HG03460 (cell line): ENCODE measurements around the gene C5orf34.
"Not testable (repeated sequence)": the region's sequence is repeated elsewhere in the genome, so short reads cannot be mapped to it uniquely, and the experiment has no call there.

Experiments used
- ATAC-seq: cut with Tn5 transposase; IDR thresholded peaks from one replicate; pipeline ENCODE4 v1.9.1; 2021; ENCODE audit not compliant: unreplicated experiment

The C5orf34 gene, protein sequence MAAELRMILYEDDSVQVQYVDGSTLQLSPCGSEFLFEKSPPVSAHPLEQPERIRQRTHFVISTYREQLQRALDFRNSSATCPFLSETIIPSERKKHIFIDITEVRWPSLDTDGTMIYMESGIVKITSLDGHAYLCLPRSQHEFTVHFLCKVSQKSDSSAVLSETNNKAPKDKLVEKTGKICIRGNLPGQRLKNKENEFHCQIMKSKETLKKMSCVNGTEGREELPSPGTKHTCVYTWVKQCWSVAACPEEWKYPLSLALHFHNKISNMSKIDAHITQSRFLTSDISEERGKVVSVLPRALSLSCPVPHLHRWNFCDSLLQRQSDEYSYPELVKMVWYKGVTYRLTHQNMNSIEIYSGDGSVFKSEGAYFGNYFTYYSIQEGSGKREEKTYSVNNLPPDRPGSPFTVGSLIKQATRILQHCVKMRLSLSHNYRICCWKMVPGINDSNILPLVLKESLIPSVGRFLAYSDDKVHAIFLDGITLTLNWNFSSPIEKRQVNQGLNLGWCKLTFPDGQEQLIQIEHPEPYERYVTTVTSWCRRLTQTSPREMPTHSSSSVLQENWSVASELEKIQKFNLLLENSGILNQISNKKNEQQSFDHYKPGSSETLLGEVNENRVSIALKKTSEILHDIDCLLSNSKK

DNA sequence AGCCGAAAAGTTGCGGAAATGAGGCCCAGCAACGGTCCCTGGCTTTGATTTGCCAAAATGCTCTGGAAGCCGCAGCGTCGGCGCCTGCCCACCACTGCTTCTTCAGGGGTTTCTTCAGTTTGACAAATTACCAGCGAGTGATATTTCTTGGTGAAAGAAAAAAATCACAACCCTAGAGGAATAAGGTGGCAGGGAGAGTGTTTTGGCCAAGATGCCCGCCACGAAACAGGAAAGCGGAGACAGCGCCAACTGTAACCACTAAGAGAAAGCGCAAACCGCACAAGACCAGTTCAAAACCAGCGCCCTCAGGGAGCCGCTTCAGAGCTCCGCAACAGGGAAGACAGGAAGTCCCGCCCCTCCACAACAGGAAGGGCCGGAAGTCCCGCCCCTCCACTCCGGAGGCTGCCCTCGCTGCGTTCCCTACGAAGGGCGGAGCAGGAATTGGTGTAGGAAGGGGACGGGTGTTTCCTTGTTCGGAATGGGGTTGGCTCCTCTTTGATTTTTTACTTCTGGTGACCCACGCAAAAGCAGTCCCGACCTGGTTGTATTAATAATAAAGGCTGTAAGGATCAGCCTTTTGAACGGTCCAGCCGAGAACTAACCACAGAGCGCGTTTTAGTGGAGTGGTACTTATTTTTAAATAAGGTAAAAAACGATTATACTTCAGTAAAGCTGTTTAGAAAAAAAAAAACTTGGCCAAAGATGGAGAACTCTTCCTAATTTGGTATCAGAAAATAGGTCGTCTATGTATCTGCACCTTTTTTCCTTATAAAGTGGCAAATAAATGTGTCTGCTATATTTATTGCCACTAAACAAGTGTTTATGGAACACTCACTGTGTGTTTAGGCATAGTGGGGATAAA lies at the start of gene C5orf34:
TSS of gene C5orf34 (minus strand) at position 333 of the 862 bp plus-strand sequence. CDS start 5,809 bp downstream, outside the sequence.
- peak; percentile 99 for ATAC-seq

DNA sequence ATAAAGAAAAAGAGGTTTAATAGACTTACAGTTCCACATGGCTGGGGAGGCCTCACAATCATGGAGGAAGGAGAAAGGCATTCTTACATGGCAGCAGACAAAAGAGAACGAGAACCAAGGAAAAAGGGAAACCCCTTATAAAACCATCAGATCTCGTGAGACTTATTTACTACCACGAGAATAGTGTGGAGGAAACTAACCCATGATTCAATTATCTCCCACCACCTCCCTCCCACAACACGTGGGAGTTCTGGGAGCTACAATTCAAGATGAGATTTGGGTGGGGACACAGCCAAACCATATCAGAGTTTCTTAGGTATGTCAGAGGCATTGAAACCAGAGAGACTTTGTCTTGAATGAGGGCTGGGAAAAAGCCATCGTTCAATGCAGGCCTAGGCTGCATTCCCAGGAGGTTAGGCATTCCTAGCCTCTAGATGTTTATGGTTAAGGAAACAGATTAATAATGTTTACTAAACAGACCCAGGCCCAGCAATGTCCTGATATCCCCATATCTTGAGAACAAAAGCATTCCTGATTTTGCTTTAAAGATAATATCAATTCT lies 49.4 kb upstream of the C5orf34 start:
- ATAC-seq = no peak

DNA sequence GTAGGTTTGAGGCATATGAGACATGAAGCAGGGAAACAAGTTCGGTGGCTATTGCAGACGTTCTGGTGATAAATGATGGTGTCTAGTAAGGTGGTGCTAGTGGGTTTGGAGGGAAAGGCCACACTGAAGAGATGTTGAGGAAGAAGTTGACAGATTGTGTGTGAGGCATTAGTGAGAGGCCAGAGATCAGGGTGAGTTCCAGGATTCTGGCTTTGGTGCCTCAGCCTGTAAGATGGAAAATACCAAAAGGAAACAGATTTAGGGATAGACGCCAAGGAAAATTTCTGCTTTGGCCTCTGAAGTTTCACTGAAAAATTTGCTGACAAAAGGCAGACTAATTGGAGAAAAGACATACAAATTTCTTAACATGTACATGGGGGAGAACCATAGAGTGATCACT lies 48.4 kb upstream of the C5orf34 start:
- no peak for ATAC-seq

DNA sequence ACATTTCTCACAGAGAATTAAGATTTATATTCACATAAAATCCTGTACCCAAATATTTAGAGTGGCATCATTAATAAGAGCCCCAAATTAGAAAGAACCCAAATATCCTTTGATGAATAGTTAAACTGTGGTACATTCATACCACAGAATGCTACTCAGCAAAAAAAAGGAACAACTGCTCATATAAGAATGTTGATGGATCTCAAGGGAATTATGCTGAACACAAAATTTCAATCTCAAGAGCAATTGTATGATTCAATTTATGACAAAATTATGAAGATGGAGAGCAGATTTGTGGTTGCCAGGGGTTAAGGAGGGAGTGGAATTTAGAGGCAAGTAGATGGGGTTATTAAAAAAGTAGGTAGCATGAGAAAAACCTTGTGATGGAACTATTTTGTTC lies 46.4 kb upstream of the C5orf34 start:
- ATAC-seq = no peak

DNA sequence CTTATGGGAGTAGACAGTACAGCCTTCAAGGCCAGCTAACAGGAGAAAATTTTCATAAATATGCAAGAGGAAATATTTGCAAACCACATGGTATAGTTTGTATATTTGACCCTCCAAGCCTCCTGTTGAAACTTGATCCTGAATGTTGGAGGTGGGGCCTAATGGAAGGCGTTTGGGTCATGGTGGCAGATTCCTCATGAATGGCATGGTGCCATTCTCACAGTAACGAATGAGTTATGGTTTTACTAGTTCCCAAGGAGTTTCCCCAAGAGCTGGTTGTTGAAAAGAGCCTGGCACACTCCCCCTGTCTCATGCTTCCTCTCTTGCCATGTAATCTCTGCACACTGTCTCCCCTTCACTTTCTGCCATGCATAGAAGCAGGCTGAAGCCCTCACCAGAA lies 45.2 kb upstream of the C5orf34 start:
- ATAC-seq = no peak

DNA sequence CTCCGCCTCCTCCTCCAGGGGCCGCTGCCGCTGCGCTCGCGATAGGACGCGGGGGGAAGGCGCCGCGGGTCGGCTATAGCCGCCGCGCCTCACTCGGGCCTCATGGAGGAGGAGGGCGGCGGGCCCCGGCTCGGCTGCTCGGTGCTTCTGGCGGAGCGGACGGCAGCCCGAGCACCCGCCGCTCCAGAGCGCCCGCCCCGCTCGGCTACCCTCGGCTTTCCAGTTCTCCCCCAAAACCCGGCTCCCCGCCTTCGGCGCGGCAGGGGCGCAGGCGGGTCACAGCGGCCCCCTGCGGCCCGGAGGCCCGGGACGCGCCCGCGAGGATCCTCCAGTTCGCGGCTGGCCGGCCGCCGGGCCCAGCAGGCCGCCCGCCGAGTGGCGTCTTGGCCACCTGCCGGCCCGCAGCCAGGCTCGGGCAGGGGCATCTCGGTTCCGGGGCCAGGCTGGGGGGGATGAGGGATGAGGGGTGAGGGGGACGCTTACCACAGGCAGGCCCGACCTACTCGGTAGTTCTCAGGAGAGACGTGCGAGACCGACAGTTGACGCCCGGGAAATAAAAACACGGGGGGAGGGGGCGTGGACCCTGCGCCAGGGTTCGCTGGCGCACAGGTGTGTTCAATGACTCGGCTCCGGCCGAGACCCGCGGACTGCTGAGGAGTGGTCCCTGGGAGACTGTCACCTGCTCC lies 42.1 kb upstream of the C5orf34 start, which contains the start of gene PAIP1:
TSS of gene PAIP1 (minus strand) at position 221 of the 686 bp plus-strand sequence. CDS start 231 bp downstream, outside the sequence.
- ATAC-seq = peak; percentile 67

DNA sequence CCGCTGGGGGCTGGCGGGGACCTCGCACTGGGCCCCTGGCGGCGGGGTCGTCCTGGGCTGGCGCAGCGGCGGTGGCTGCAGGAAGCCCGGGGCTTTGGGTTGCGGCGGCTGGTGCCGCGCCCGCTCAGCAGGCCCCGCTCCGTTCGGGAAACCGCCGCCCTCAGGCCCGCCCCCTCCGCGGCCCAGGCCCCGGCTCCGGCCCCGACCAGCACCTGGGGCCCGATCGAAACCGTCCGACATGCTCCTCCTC lies 41.6 kb upstream of the C5orf34 start:
- peak; percentile 84 for ATAC-seq

DNA sequence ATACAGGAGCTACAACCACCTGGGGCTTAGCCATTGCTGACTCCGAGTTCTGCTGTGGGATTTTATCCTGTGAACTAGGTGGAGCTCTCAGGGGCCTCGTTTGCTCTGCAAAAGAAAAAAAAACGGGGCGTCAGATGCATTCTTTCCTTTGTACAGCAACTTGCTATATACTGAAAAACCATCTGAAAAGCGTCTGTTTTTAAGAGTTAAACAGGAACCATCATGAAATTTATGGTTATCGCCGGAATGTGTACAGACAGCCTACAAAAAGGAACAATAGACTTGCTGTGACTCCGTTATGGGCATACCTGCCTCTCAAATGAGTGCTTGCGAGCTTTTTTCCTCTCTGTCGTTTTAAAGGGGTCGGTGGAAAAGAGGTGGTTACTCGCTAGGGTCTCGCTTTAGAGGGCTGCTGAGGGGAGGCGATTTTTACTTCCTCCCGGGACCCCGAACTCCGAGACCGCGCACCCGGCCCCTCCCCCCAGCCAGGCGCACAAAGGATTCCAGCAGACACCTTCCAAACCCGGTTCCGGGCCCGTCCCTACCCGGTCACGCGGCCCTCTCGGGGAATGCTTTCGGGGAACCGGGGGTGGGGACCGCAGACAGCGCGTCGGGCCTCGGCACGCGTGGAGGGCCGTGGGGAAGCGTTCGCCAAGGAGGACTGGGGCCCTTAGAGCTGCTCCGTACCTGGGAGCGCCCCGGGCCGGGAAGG lies 41.1 kb upstream of the C5orf34 start:
- ATAC-seq = peak; percentile 3

DNA sequence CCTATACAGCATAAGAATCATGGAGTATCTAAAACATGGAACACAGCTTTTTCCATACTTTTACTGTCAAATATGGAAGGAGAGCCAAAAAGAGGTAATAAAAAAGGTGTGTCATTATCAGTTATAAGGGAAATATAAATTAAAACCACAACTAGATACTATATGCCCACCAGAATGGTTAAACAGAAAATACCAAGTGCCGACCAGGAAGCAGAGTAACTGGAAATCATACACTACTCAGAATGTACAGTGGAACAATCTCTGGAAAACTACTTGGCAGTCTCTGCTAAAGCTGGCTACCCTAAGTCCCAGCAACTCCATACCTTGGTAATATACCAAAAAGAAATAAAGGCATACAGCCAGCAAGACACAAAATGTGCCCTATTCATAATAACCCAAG lies 39.5 kb upstream of the C5orf34 start:
- ATAC-seq = no peak

DNA sequence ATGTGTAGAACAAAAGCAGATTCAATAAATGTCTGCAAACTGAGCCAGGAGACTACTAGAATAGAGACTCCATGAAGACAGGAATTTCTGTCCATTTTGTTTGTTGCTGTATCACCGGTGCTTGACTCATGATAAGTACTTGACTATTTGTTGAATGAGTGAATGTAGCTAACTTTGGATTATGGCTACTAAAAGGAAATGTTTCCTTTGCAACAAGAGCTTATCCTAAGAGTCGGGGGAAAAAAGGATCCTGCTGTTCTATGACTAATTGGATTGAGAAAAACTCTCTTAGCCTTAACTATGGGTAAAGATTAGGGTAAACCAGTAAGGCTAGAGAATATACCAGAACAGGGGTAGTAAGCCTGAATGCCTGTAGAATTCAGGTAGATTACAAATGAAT lies 38.4 kb upstream of the C5orf34 start:
- ATAC-seq = no peak

DNA sequence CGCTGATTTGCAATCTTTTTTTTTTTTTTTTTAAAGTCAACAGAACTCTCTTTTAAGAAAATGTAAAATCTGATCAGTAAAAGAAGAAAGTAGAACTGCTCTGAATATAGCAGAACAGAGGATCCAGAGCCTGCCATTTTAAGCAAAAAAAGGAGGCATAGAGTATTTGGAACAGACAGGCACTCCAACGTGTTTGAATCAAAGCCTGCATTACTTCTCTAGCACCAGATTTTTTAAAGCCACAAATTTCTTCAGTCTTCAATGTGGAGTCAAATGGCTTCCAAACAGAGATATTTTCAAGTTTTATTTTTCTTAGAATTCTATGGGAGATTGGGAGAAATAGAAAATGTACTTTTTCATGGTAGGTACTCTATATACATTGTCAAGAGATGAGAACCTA lies 36.8 kb upstream of the C5orf34 start:
- no peak for ATAC-seq

DNA sequence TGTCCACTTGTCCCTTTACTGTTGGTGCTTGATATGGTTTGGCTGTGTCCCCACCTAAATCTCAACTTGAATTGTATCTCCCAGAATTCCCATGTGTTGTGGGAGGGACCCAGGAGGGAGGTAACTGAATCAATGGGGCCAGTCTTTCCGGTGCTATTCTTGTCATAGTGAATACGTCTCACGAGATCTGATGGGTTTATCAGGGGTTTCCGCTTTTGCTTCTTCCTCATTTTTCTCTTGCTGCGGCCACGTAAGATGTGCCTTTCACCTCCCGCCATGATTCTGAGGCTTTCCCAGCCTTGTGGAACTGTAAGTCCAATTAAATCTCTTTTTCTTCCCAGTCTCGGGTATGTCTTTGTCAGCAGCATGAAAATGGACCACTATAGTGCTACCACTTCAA lies 34.3 kb upstream of the C5orf34 start:
- ATAC-seq = not testable (repeated sequence)

DNA sequence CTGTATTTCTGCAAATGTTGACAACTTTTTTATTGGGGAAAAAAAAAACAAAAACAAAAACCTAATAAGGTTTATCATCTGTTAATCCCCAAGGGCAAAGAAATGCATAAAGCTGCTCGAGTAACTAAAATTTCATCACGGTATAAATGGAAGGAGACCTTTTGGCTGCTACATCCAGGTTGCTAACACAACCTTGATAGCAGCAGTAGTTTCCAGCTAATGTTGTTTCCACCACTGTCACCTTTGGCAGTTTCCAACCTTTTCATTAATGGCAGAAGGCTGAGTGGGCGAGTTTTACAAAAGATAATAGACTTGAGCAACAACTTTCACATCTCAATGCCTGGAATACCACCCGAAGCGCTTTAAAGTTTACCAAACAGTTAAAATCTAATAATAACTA lies 33.4 kb upstream of the C5orf34 start:
- no peak for ATAC-seq

DNA sequence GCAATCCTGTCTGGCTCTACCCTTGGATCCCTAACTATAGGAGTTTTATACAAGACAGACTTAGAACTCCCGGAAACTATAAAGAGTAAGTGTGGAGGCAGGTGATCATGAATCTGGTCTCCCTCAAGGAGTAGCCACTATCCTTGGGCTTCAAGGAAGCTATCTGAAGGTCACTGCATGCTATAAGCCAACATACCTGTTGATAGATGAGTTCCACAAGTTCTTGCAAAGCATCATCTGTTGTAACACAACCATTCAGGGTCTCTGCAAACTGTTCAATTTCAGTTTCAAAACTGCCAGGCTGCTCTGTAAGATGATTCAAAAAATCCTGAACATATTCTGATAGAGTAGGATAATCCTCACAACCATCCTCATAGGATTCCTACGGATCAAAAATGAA lies 32.6 kb upstream of the C5orf34 start:
- ATAC-seq = no peak

DNA sequence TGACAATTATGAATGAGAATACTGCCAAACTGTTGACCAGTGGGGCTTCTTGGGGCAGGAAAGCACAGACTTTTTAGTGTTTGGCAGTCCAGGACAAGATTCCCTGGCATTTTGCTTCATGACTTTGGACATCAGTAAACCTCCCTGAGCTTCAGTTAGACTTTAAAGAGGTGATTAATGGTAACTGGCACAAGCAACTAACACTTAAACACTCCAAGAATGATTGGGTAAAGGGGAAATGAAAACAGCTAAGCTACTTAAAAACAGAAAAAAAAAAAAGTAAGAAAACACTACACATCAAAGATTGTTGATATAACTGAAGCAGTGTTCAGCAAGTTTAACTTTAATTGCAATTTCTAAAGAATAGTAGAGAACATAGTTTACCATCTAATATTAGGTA lies 28.5 kb upstream of the C5orf34 start:
- no peak for ATAC-seq

DNA sequence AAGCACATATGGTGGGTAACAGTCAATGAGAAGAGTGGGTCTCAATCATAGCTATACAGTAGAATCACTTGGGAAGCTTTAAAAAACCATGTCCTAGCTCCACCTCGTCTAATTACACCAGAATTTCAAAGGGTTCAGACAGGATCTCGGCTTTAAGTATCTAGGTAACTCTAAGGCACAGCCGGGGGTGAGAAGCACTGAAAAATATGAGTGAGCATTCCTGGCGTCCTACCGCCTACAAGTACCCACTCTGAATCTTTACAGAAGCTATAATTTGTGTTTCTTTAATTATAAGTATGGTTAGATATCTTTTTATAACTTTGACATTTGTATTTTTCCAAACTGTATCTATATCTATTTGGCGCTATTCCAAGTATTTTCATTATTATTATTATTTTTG lies 25.8 kb upstream of the C5orf34 start:
- ATAC-seq = no peak

DNA sequence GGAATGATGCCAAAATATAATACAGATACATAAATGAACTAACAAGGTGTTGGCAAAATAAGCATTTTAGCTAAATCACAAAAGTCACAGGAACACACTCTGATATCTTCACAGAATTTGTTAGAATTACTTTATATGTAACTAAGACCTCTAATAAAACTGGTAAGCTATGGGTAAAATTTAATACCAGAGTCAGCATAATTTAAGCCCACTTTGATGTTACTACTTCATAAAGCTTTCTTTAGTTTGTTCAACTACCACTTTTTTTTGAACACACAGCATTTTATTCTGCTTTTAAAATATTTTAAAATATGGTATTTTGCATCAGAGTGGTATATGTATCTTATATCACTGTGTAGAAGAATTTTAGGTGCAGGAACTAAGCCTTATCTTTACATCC lies 22.0 kb upstream of the C5orf34 start:
- no peak for ATAC-seq

DNA sequence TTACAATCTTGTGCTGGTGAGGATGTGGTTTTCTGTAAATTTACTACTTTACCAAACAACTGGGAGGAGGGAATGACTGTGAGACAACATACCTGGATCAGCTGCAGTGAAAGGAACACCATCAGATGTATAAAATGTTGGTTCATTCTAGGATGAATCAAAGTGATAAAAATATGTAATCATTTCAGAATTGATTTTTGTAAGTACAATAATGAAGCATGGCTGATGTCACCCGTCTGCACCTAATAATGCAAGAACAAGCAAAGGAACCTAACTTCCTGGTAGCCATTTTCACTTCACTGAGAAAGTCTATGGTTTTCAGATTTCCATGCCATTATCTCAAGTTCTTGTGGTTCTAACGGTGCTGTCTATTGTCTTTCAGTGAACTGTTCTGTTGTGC lies 18.7 kb upstream of the C5orf34 start:
- ATAC-seq = no peak

DNA sequence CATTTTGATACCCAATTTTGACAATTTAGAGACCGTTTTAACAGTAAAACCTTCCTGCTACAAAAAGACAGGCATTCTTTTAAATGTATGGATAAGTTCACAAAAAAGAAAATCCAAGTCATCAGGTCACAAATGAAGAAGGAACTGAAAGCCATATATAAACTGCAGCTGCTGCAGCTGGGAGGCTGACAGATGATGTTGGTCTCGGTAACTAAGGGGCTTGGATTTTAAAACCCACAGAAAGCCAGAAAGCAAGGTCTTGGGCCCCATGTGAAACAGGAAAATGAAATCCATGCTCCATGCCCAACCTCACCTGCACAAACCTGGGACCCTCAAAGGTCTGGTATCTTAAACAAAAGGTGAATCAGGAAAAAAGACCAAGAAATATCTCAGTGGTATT lies 15.7 kb upstream of the C5orf34 start:
- ATAC-seq = no peak

DNA sequence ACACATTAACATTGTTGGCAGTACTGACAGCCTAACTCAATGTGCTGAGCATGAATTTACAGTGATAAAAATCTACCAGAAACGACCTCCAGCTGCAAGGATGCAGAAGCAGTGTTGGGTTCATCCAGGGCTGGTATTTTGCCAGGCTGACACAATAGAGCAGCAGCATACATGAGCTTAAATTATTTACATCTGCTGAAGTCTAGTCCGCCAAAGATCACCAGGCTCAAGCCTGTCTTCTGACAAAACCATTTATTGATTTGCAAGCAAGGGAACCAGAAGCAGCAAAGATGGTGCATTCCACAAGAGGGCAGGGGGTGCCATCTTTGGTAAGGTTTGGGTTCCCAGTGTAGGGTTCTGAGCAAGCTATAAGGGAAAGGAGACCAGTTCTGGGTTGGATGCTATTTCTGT lies 8.7 kb upstream of the C5orf34 start:
- no peak for ATAC-seq
